GM19043 (cell line): ENCODE measurements around the gene C6orf89.
"Not testable (repeated sequence)": the region's sequence is repeated elsewhere in the genome, so short reads cannot be mapped to it uniquely, and the experiment has no call there.

ENCODE experiments used
- ATAC-seq: cut with Tn5 transposase; IDR thresholded peaks from one replicate; pipeline ENCODE4 v1.9.1; 2021; ENCODE audit warnings: low read depth; ENCODE audit not compliant: unreplicated experiment

C6orf89 gene

GRCh38 chr6:36942329-36942728 is 56.6 kb downstream of the C6orf89 start:
- not testable (repeated sequence) for ATAC-seq

- ATAC-seq, result no peak
Measured at GRCh38 chr6:36944650-36945049, 58.9 kb downstream of the C6orf89 start.

- ATAC-seq, result no peak
Measured at GRCh38 chr6:36945301-36945700, 59.5 kb downstream of the C6orf89 start.

GRCh38 chr6:36946526-36946925 is 60.8 kb downstream of the C6orf89 start:
- no peak for ATAC-seq

GRCh38 chr6:36947570-36948351 is 62.0 kb downstream of the C6orf89 start:
- ATAC-seq, result no peak

DNA sequence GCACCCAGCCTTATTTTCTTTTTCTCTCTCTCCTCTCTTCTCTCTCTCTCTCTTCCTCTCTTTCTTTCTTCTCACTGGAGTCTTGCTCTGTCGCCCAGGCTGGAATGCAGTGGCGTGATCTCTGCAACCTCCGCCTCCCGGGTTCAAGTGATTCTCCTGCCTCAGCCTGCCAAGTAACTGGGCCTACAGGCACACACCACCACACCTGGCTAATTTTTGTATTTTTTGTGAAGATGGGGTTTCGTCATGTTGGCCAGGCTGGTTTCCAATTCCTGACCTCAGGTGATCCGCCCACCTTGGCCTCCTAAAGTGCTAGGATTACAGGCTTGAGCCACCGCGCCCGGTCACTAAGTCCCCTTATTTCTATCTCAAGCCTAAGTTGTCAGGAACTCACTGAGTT is 63.3 kb downstream of the C6orf89 start:
- not testable (repeated sequence) for ATAC-seq

GRCh38 chr6:36949636-36950035 is 63.9 kb downstream of the C6orf89 start:
- ATAC-seq, result no peak

GRCh38 chr6:36953931-36954261 is 68.1 kb downstream of the C6orf89 start:
- no peak for ATAC-seq

- no peak for ATAC-seq
Measured at GRCh38 chr6:36954262-36954931, 68.6 kb downstream of the C6orf89 start, which contains the start of gene PI16. TSS of gene PI16 (plus strand) at chr6:36954738. CDS start at chr6:36954761, 23 bp downstream.

DNA sequence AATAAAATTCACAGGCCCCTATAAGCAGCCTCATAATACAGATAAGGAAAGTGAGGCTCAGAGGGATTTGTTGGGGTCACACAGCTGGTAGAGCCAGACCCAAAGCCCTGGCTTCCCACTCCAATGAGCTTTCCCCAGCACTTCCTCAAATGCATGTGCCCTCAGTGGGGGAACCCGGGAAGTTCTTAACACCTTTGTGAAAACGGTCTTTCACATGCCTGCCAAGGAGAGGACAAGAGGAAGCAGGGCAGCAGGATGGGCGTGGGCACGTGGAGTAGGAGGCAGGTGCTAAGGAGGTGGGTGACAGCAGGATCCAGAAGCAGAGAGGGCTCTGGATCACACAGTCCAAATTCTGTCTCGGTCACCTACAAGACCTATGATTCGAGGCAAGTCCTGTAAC is 69.4 kb downstream of the C6orf89 start:
- no peak for ATAC-seq

GRCh38 chr6:36955671-36956445 is 70.1 kb downstream of the C6orf89 start:
- no peak for ATAC-seq

- ATAC-seq, result no peak
Measured at GRCh38 chr6:36956446-36956820, 70.7 kb downstream of the C6orf89 start.

DNA sequence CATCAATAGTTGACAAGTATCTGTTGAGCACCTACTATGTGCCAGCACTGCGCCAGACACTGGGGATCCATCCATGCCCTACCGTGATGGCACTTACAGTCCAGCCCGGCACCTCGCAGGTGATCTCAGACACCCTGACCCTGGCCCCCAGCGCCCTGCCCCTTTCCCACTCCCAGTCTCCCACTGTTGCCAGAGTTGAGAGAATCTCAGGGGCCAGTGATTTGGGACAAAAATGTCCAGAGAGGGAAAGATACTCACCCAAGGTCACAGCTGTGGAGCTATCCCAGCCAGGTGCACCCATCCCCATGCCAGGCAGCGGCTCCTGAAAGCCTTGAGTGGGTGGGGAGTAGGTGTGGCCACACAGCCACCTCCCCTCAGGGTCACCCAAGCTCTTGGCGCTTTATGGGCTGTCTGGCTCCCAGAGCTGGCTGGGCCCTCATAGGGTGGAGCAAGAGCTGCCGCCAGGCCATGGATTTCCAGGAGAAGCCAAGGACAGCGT is 72.1 kb downstream of the C6orf89 start:
- no peak for ATAC-seq

DNA sequence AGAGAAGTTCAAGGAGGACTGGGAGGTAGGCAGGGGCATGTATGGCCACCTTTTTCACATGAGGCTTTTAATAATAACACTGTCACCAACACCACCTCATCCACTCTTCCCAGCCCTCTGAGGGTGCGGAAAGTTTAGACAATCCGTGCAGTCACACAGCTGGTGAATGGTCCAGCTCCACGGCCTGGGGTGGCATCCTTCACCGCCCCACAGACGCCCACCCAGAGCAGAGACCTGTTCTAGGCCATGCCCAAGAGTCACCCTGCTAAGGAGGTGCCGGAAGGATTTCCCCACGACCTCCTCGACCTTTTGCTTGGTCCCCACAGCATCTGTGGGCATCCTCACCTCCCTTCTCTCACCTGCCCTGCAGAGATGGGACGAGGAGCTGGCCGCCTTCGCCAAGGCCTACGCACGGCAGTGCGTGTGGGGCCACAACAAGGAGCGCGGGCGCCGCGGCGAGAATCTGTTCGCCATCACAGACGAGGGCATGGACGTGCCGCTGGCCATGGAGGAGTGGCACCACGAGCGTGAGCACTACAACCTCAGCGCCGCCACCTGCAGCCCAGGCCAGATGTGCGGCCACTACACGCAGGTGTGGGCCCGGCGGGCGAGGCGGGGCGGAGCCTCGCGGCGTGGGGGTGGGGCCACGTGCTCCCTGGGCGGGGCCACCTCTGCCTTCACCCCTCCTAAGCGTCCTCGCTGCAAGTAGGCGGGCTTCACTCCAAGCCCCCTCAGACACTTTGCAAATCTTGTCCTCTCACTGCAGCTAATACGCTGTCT is 73.2 kb downstream of the C6orf89 start:
- ATAC-seq, result no peak

DNA sequence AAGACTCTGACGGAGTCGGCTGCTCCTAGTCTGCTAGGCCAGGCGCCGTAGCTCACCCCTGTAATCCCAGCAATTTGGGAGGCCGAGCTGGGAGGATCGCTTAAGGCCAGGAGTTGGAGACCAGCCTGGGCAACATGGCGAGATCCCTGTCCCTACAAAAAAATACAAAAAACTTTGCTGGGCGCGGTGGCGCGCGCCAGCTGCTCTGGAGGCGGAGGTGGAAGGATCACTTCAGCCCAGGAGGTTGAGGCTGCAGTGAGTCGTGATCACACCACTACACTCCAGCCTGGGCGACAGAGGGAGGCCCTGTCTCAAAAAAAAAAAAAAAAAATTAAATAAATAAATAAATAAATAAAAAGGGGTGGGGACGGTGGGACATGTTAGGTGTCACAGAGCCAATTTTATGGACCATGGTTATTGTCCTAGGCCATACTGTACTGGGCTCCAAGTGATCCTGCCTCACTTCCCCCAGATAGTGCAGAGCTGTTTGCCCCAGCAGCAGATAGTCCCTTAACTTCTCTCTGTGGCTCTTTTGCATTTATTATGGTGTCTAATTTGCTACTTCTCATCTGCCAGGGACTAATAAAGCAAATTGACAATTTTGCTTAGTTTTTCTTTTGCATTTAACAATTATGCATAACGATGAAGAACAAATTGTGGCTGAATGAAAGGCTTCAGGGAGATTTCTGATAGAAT is 74.0 kb downstream of the C6orf89 start:
- ATAC-seq, result no peak

GRCh38 chr6:36961441-36962435 is 76.0 kb downstream of the C6orf89 start:
- no peak for ATAC-seq

DNA sequence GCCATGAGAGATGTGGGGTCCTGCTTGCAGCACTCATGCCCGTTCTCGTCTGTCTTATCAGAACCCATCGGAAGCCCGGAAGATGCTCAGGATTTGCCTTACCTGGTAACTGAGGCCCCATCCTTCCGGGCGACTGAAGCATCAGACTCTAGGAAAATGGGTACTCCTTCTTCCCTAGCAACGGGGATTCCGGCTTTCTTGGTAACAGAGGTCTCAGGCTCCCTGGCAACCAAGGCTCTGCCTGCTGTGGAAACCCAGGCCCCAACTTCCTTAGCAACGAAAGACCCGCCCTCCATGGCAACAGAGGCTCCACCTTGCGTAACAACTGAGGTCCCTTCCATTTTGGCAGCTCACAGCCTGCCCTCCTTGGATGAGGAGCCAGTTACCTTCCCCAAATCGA is 77.1 kb downstream of the C6orf89 start:
- ATAC-seq, result no peak

DNA sequence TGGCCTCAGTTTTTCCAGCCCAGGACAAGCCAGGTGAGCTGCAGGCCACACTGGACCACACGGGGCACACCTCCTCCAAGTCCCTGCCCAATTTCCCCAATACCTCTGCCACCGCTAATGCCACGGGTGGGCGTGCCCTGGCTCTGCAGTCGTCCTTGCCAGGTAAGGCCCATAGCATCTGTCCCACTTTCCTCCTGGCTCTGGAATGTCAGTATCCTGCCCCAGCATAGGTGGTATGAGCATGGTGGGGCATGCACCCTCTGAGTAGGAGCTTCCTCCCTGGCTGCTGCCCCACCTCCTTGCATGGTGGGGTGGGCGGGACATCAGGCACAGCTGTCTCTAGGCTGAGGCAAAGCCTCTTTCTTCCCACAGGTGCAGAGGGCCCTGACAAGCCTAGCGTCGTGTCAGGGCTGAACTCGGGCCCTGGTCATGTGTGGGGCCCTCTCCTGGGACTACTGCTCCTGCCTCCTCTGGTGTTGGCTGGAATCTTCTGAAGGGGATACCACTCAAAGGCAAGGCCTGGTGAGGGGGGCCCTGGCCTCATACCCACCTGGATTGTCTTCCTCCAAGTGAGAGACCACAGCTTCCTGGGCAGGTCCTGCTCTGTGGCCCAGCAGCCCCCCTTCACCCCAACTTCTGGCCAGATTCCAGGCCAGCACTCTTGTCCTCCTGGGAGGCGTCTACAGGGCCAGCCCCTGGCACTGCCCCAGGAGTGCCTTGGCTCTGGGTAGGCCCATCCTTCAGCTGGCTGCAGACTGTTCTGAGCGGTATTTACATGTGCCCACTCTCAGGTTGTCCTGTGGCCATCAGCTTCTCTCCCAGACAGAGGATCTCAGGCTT is 77.9 kb downstream of the C6orf89 start:
- no peak for ATAC-seq
